GM21390 (cell line): Measurements from ENCODE around the gene STAT5A.
"Not testable (repeated sequence)": the region's sequence is repeated elsewhere in the genome, so short reads cannot be mapped to it uniquely, and the experiment has no call there.

Source experiments
- ATAC-seq: cut with Tn5 transposase; IDR thresholded peaks from one replicate; pipeline ENCODE4 v1.9.1; 2021; ENCODE audit not compliant: unreplicated experiment

The STAT5A gene

GRCh38 chr17:42359133-42359532 lies 70.8 kb downstream of the STAT5A start:
- ATAC-seq, result no peak

GRCh38 chr17:42360388-42360787 lies 72.1 kb downstream of the STAT5A start:
- ATAC-seq, result not testable (repeated sequence)
